SHP77 treated with DMSO at 0.1 percent for 48 hours (cell line): Measurements from ENCODE around the gene PIK3R6.
A peak's percentile ranks its signal among the peaks of the same experiment; 100 is the strongest.

Experiments used
- DNase-seq: peaks from one replicate; lab custom pipeline; 2025; lab: John Stamatoyannopoulos, UW

PIK3R6 gene

GRCh38 chr17:8867361-8867981 lies at the start of gene PIK3R6:
Gene PIK3R6 (minus strand): TSS chr17:8867674. CDS start chr17:8849794, 17,880 bp downstream.
- no peak for DNase-seq

- no peak for DNase-seq
Measured at GRCh38 chr17:8916466-8916865, 49.0 kb upstream of the PIK3R6 start.

GRCh38 chr17:8914554-8914953 lies 47.1 kb upstream of the PIK3R6 start:
- no peak for DNase-seq

GRCh38 chr17:8913879-8914278 lies 46.4 kb upstream of the PIK3R6 start:
- no peak for DNase-seq

- DNase-seq: no peak
Measured at GRCh38 chr17:8913091-8913490, 45.6 kb upstream of the PIK3R6 start.

- DNase-seq: no peak
Measured at GRCh38 chr17:8912084-8912981, 44.9 kb upstream of the PIK3R6 start.

- no peak for DNase-seq
Measured at GRCh38 chr17:8910969-8911604, 43.6 kb upstream of the PIK3R6 start.

- DNase-seq: no peak
Measured at GRCh38 chr17:8909586-8910270, 42.3 kb upstream of the PIK3R6 start.

GRCh38 chr17:8905331-8905730 lies 37.9 kb upstream of the PIK3R6 start:
- DNase-seq: no peak

GRCh38 chr17:8904686-8905085 lies 37.2 kb upstream of the PIK3R6 start:
- DNase-seq: no peak

GRCh38 chr17:8904201-8904600 lies 36.7 kb upstream of the PIK3R6 start:
- no peak for DNase-seq

- DNase-seq: no peak
Measured at GRCh38 chr17:8900626-8901585, 33.4 kb upstream of the PIK3R6 start.

- no peak for DNase-seq
Measured at GRCh38 chr17:8900207-8900606, 32.7 kb upstream of the PIK3R6 start.

- DNase-seq: no peak
Measured at GRCh38 chr17:8898636-8899035, 31.2 kb upstream of the PIK3R6 start.

- DNase-seq: no peak
Measured at GRCh38 chr17:8898126-8898525, 30.7 kb upstream of the PIK3R6 start.

- DNase-seq: no peak
Measured at GRCh38 chr17:8896641-8897635, 29.5 kb upstream of the PIK3R6 start.

- no peak for DNase-seq
Measured at GRCh38 chr17:8896087-8896486, 28.6 kb upstream of the PIK3R6 start.

- DNase-seq: peak; percentile 55
Measured at GRCh38 chr17:8894673-8895578, 27.5 kb upstream of the PIK3R6 start.

GRCh38 chr17:8894202-8894671 lies 26.8 kb upstream of the PIK3R6 start:
- no peak for DNase-seq
